ENCODE measurements around the gene BSCL2. TPM values are rescaled to one million over a fixed set of nuclear protein-coding genes. Genes with fewer than 3 reads are reported as not detected.

BSCL2 gene
- total RNA-seq, 1 donor from 2014 or later = 550 TPM

GRCh38 chr11:62645671-62645945 lies 61.6 kb downstream of the BSCL2 start:
- peaks cover 10% of the 10 kb centered on the region for H3K4me1 Mint-ChIP-seq (ENCODE audit: low read depth, unreplicated experiment)
- no peak for TF ChIP-seq CTCF (IDR thresholded peaks at IDR 0.05; ENCODE audit: partially characterized antibody, unreplicated experiment)
- peak overlapping the region; percentile 99 for H3K4me3 Mint-ChIP-seq (ENCODE audit: unreplicated experiment)
- H3K27me3 Mint-ChIP-seq (ENCODE audit: unreplicated experiment) = peaks cover 8% of the 10 kb centered on the region
- no peaks in the 10 kb centered on the region for H3K36me3 Mint-ChIP-seq (ENCODE audit: unreplicated experiment)
- DNase-seq = no peak
- H3K27ac Mint-ChIP-seq (ENCODE audit: unreplicated experiment) = peak overlapping the region; percentile 95
- peaks cover 7% of the 10 kb centered on the region for H3K9me3 Mint-ChIP-seq (ENCODE audit: unreplicated experiment)

GRCh38 chr11:62644220-62644619 lies 63.0 kb downstream of the BSCL2 start:
- H3K27ac Mint-ChIP-seq (ENCODE audit: unreplicated experiment) = no peak overlapping the region

More at GRCh38 chr11:62644220-62644619, 63.0 kb downstream of the BSCL2 start:
- H3K36me3 Mint-ChIP-seq (ENCODE audit: unreplicated experiment) = peaks cover 3% of the 10 kb centered on the region
- H3K4me1 Mint-ChIP-seq (ENCODE audit: low read depth, unreplicated experiment) = peaks cover 10% of the 10 kb centered on the region
- no peak for DNase-seq
- H3K4me3 Mint-ChIP-seq (ENCODE audit: unreplicated experiment) = peak overlapping the region; percentile 15
- TF ChIP-seq CTCF (IDR thresholded peaks at IDR 0.05; ENCODE audit: partially characterized antibody, unreplicated experiment) = no peak
- H3K27me3 Mint-ChIP-seq (ENCODE audit: unreplicated experiment) = peaks cover 8% of the 10 kb centered on the region
- H3K9me3 Mint-ChIP-seq (ENCODE audit: unreplicated experiment) = peaks cover 7% of the 10 kb centered on the region

Other genes with a start within 250 kb of the BSCL2 start
- 4.5 TPM for gene AHNAK, start 160.6 kb downstream of the BSCL2 start, total RNA-seq (ENCODE audit: unreplicated experiment)
- 928 TPM for gene EEF1G, start 133.5 kb downstream of the BSCL2 start, total RNA-seq (ENCODE audit: unreplicated experiment)
- gene TUT1, start 115.9 kb downstream of the BSCL2 start, total RNA-seq (ENCODE audit: unreplicated experiment) = 29.7 TPM
- gene MTA2, start 105.6 kb downstream of the BSCL2 start, total RNA-seq (ENCODE audit: unreplicated experiment) = 172 TPM
- 26.7 TPM for gene EML3, start 94.6 kb downstream of the BSCL2 start, total RNA-seq (ENCODE audit: unreplicated experiment)
- 1.3 TPM for gene ROM1, start 94.2 kb downstream of the BSCL2 start, total RNA-seq (ENCODE audit: unreplicated experiment)
- gene B3GAT3, start 85.4 kb downstream of the BSCL2 start, total RNA-seq (ENCODE audit: unreplicated experiment) = 71.6 TPM
- gene GANAB, start 60.8 kb downstream of the BSCL2 start, total RNA-seq (ENCODE audit: unreplicated experiment) = 213 TPM
- 20.9 TPM for gene INTS5, start 54.1 kb downstream of the BSCL2 start, total RNA-seq (ENCODE audit: unreplicated experiment)
- 73.6 TPM for gene C11orf98, start 42.2 kb downstream of the BSCL2 start, total RNA-seq (ENCODE audit: unreplicated experiment)
- gene CSKMT, start 42.1 kb downstream of the BSCL2 start, total RNA-seq (ENCODE audit: unreplicated experiment) = 15.7 TPM
- gene UQCC3, start 35.8 kb downstream of the BSCL2 start, total RNA-seq (ENCODE audit: unreplicated experiment) = 5.7 TPM
- gene LBHD1, start 35.2 kb downstream of the BSCL2 start, total RNA-seq (ENCODE audit: unreplicated experiment) = 4.6 TPM
- gene UBXN1, start 28.4 kb downstream of the BSCL2 start, total RNA-seq (ENCODE audit: unreplicated experiment) = 146 TPM
- gene LRRN4CL, start 17.9 kb downstream of the BSCL2 start, total RNA-seq (ENCODE audit: unreplicated experiment) = 1.8 TPM
- 266 TPM for gene GNG3, start 252 bp upstream of the BSCL2 start, total RNA-seq (ENCODE audit: unreplicated experiment)
- 58.6 TPM for gene HNRNPUL2, start 20.0 kb upstream of the BSCL2 start, total RNA-seq (ENCODE audit: unreplicated experiment)
- gene TTC9C, start 21.1 kb upstream of the BSCL2 start, total RNA-seq (ENCODE audit: unreplicated experiment) = 34.1 TPM
- 14.6 TPM for gene ZBTB3, start 46.7 kb upstream of the BSCL2 start, total RNA-seq (ENCODE audit: unreplicated experiment)
- 92.5 TPM for gene POLR2G, start 54.2 kb upstream of the BSCL2 start, total RNA-seq (ENCODE audit: unreplicated experiment)
- gene TAF6L, start 64.0 kb upstream of the BSCL2 start, total RNA-seq (ENCODE audit: unreplicated experiment) = 39.4 TPM
- 28.2 TPM for gene TMEM179B, start 80.0 kb upstream of the BSCL2 start, total RNA-seq (ENCODE audit: unreplicated experiment)
- gene TMEM223, start 84.6 kb upstream of the BSCL2 start, total RNA-seq (ENCODE audit: unreplicated experiment) = 17.4 TPM
- 104 TPM for gene NXF1, start 98.0 kb upstream of the BSCL2 start, total RNA-seq (ENCODE audit: unreplicated experiment)
- gene STX5, start 124.6 kb upstream of the BSCL2 start, total RNA-seq (ENCODE audit: unreplicated experiment) = 40.7 TPM
- 1.0 TPM for gene TEX54, start 125.4 kb upstream of the BSCL2 start, total RNA-seq (ENCODE audit: unreplicated experiment)
- 69.0 TPM for gene WDR74, start 132.2 kb upstream of the BSCL2 start, total RNA-seq (ENCODE audit: unreplicated experiment)
- 221 TPM for gene SLC3A2, start 173.5 kb upstream of the BSCL2 start, total RNA-seq (ENCODE audit: unreplicated experiment)
- not detected for gene CHRM1, start 213.9 kb upstream of the BSCL2 start, total RNA-seq (ENCODE audit: unreplicated experiment)